SHP77 (cell line): Measurements from ENCODE around the gene NAALADL2.
A peak's percentile ranks its signal among the peaks of the same experiment; 100 is the strongest.
"Not testable (repeated sequence)": the region's sequence is repeated elsewhere in the genome, so short reads cannot be mapped to it uniquely, and the experiment has no call there.

ENCODE experiments used
- DNase-seq, 2 experiments: peaks; one replicate each; lab custom pipeline; 2025; lab: John Stamatoyannopoulos, UW

Gene NAALADL2

GRCh38 chr3:175310046-175310445 lies 450.9 kb downstream of the NAALADL2 start:
- DNase-seq: no peak

GRCh38 chr3:175311404-175311803 lies 452.3 kb downstream of the NAALADL2 start:
- DNase-seq: no peak

- no peak for DNase-seq
These were observed 452.8 kb downstream of the NAALADL2 start for GRCh38 chr3:175311946-175312345.

- no peak for DNase-seq
These were observed 453.7 kb downstream of the NAALADL2 start for GRCh38 chr3:175312791-175313190.

GRCh38 chr3:175316799-175317198 lies 457.7 kb downstream of the NAALADL2 start:
- DNase-seq: no peak

GRCh38 chr3:175325440-175325839 lies 466.3 kb downstream of the NAALADL2 start:
- no peak for DNase-seq

- DNase-seq: no peak
These were observed 466.9 kb downstream of the NAALADL2 start for GRCh38 chr3:175326041-175326440.

- no peak for DNase-seq
These were observed 470.2 kb downstream of the NAALADL2 start for GRCh38 chr3:175329373-175329772.

GRCh38 chr3:175335229-175335628 lies 476.1 kb downstream of the NAALADL2 start:
- DNase-seq: no peak

GRCh38 chr3:175336406-175337133 lies 477.4 kb downstream of the NAALADL2 start:
- DNase-seq: peak in 1 of 2 experiments; percentile 5

GRCh38 chr3:175337631-175338030 lies 478.5 kb downstream of the NAALADL2 start:
- DNase-seq: no peak

GRCh38 chr3:175338775-175339535 lies 479.8 kb downstream of the NAALADL2 start:
- DNase-seq: no peak

GRCh38 chr3:175340338-175341015 lies 481.3 kb downstream of the NAALADL2 start:
- DNase-seq: no peak

GRCh38 chr3:175342196-175342595 lies 483.1 kb downstream of the NAALADL2 start:
- DNase-seq: no peak

- DNase-seq: no peak
These were observed 484.8 kb downstream of the NAALADL2 start for GRCh38 chr3:175343946-175344345.

GRCh38 chr3:175346573-175347356 lies 487.6 kb downstream of the NAALADL2 start:
- peak; percentile 67 to 78 for DNase-seq

- DNase-seq: no peak
These were observed 490.0 kb downstream of the NAALADL2 start for GRCh38 chr3:175349168-175349567.

GRCh38 chr3:175355801-175356335 lies 496.7 kb downstream of the NAALADL2 start:
- DNase-seq: no peak

GRCh38 chr3:175356899-175357324 lies 497.8 kb downstream of the NAALADL2 start:
- no peak for DNase-seq

- no peak for DNase-seq
These were observed 498.6 kb downstream of the NAALADL2 start for GRCh38 chr3:175357758-175358157.

- no peak for DNase-seq
These were observed 499.8 kb downstream of the NAALADL2 start for GRCh38 chr3:175358935-175359334.

GRCh38 chr3:175370426-175370825 lies 511.3 kb downstream of the NAALADL2 start:
- DNase-seq: not testable (repeated sequence)
